ENCODE measurements around the gene PCAT6. TPM values are rescaled to one million over a fixed set of nuclear protein-coding genes. Genes with fewer than 3 reads are reported as not detected.

The PCAT6 gene
- total and polyA plus RNA-seq, 2 of the 8 experiments (the other 6 are each of a cell fraction or from before 2014, with no cell fraction given), result 4.6 to 14.7 TPM

DNA sequence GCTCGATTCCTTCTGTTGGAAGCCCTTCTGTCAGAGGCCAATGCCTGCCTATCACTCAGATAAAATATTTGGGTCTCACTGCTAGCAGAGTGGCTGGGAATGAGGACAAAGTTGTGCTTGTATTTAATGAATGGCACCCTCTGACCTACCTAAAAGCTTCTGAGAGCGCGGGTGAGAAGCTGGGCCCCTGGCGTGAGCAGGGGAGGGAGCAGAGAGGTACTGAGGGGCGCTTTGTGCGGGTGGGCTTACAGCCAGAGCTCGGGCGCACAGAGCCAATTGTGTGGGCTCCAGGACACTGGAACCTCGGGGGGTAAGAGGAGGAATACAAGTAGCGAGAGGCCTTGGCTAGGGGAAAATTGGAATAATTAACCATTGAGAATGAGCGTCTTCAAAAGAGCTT lies 32.3 kb downstream of the PCAT6 start:
- Histone ChIP-seq H2BK120ac (replicated peaks; ENCODE audit: low read depth, low read length) (no peak overlapping the region), H3K56ac (replicated peaks; ENCODE audit: insufficient read length, low read depth, low read length) (no peak overlapping the region), H3K9ac (replicated peaks in 1 of 4; ENCODE audit: extremely low read depth in 1 of 4, low read depth in 3 of 4, low read length in 3 of 4) (no peak overlapping the region), H3K23me2 (ENCODE audit: low read depth, low read length) (no peaks in the 10 kb centered on the region), H3K9me3 (ENCODE audit: insufficient read depth in 2 of 2, low read depth in 1 of 2, low read length in 1 of 2) (no peaks in the 10 kb centered on the region), H4K5ac (ENCODE audit: insufficient read length, low read depth, low read length) (no peak overlapping the region), H3K27me3 (replicated peaks in 1 of 4; ENCODE audit: control insufficient read depth in 3 of 4, extremely low read depth in 1 of 4, insufficient read depth in 3 of 4, low read length in 3 of 4) (no peaks in the 10 kb centered on the region), H2AK5ac (ENCODE audit: low read depth, low read length) (no peak overlapping the region), H3K4me3 (ENCODE audit: extremely low read depth in 1 of 4, insufficient read depth in 2 of 4, low read depth in 3 of 4, low read length in 4 of 4) (no peak overlapping the region), H3K4me1 (replicated peaks in 1 of 4; ENCODE audit: control insufficient read depth in 3 of 4, insufficient read depth in 4 of 4, low read length in 3 of 4) (peaks cover 0 to 5% (median 0%) of the 10 kb centered on the region in 4 experiments; a peak in 1 of 7 replicates), H4K8ac (ENCODE audit: extremely low read depth, insufficient read depth, low read length) (no peak overlapping the region), H3K79me1 (ENCODE audit: low read depth, low read length) (0 out of 2 replicates have a peak, but pooled peaks cover 2% of the 10 kb centered on the region), H2BK5ac (ENCODE audit: low read depth, low read length) (no peak overlapping the region), H2BK12ac (ENCODE audit: low read depth, low read length) (no peak overlapping the region), H3K79me2 (ENCODE audit: control insufficient read depth in 1 of 2, insufficient read depth in 2 of 2, low read length in 2 of 2) (no peaks in the 10 kb centered on the region), H3K23ac (ENCODE audit: insufficient read length) (no peak overlapping the region), H4K20me1 (replicated peaks in 1 of 2; ENCODE audit: control insufficient read depth in 1 of 2, insufficient read depth in 2 of 2, low read length in 2 of 2) (peaks cover 0 to 1% of the 10 kb centered on the region in 2 experiments), H2BK20ac (ENCODE audit: low read length) (no peak overlapping the region), H3K14ac (ENCODE audit: insufficient read length) (no peak overlapping the region), H3K18ac (ENCODE audit: extremely low read depth, low read length) (no peak overlapping the region), H3K36me3 (ENCODE audit: control insufficient read depth in 2 of 4, insufficient read depth in 4 of 4, low read length in 3 of 4) (no peaks in the 10 kb centered on the region), H4K91ac (replicated peaks; ENCODE audit: insufficient read length, low read length) (no peak overlapping the region), H2BK15ac (ENCODE audit: low read length) (no peak overlapping the region), H2AFZ (ENCODE audit: low read length) (no peak overlapping the region), H3K27ac (ENCODE audit: low read depth, low read length) (no peak overlapping the region), H3K4ac (replicated peaks; ENCODE audit: insufficient read length, low read depth, low read length) (no peak overlapping the region), H3K4me2 (ENCODE audit: insufficient read depth in 1 of 2, low read depth in 2 of 2, low read length in 2 of 2) (no peak overlapping the region)
- WGBS, 2 experiments (ENCODE audit: extremely low coverage in 1 of 2, insufficient coverage in 1 of 2, insufficient read length in 1 of 2, insufficient replicate concordance in 2 of 2, low coverage in 1 of 2, low lambda C conversion rate in 2 of 2, missing lambda C conversion rate in 1 of 2), result 91% methylated on average over 11 of the region's 11 CpGs; no CpG with 5 or more reads in 1 of the 2 experiments
- ChIA-PET CTCF (ENCODE audit: partially characterized antibody) (interaction anchor here (0.6 to 4.6 kb wide), 3 partner anchors 10 to 375 kb away, joined by 4 to 24 read pairs (median 5); no protein-coding TSS in a partner anchor), POLR2A (ENCODE audit: partially characterized antibody) (interaction anchor here (1.2 to 1.5 kb wide), 2 partner anchors 18 to 31 kb away, joined by 3 to 4 read pairs; no protein-coding TSS in a partner anchor)
- no peak for FAIRE-seq
- DNase-seq (ENCODE audit: low read depth in 1 of 2, low spot score in 2 of 2), result no peak
- TF ChIP-seq SP4 (IDR thresholded peaks at IDR 0.05; ENCODE audit: low read length), result no peak
- TF ChIP-seq NANOG (IDR thresholded peaks at IDR 0.05; ENCODE audit: insufficient read depth, low read depth, low read length, poor library complexity, severe bottlenecking), result no peak
